ENCODE results near the gene SFRP4. TPM values are rescaled to one million over a fixed set of nuclear protein-coding genes. Genes with fewer than 3 reads are reported as not detected.

The SFRP4 gene
- total and polyA plus RNA-seq, 5 donors from 2014 or later, result not detected

DNA sequence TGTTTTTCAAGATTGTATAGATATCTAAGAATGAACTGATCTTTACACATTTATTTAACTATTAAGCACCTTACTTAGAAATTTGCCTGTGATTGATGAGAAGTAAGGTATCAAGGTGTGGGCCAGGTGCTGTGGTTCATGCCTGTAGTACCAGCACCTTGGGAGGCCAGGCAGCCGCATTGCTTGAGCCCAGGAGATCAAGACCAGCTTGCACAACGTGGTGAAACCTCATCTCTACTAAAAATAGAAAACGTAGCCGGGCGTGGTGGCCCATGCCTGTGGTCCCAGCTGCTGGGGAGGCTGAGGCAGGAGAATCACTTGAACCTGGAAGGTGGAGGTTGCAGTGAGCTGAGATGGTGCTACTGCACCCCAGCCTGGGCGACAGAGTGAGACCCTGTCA, 34.5 kb downstream of the SFRP4 start:
- Mint-ChIP-seq H3K9me3 (peaks cover 0 to 7% (median 0%) of the 10 kb centered on the region in 7 donors), H3K27ac (no peak overlapping the region), H3K4me3 (no peak overlapping the region), H3K27me3 (no peaks in the 10 kb centered on the region), H3K4me1 (no peaks in the 10 kb centered on the region), H3K36me3 (no peaks in the 10 kb centered on the region)
- ATAC-seq (ENCODE audit: low read depth in 2 of 2) (no peak), DNase-seq (no peak)
- H3K4me1 ChIP-seq (ENCODE audit: control insufficient read depth, insufficient read depth, low read length, poor library complexity, severe bottlenecking), result no peaks in the 10 kb centered on the region
- H3K4me3 ChIP-seq (ENCODE audit: low read depth, low read length), result no peak overlapping the region
- no peaks in the 10 kb centered on the region for H3K36me3 ChIP-seq (ENCODE audit: control insufficient read depth, insufficient read depth, low read length)
- no peaks in the 10 kb centered on the region for H3K9me3 ChIP-seq (ENCODE audit: control insufficient read depth in 2 of 2, low read length in 2 of 2)
- no peaks in the 10 kb centered on the region for H3K27me3 ChIP-seq (ENCODE audit: control insufficient read depth, insufficient read depth, low read length)
- H3K27ac ChIP-seq (ENCODE audit: insufficient read depth, low read length, poor library complexity, severe bottlenecking), result no peak overlapping the region

Other genes starting within 250 kb of the SFRP4 start
- gene GPR141, start 233.1 kb downstream of the SFRP4 start, total RNA-seq, result not detected
- not detected for gene GPR141, start 233.1 kb downstream of the SFRP4 start, polyA plus RNA-seq
- gene NME8, start 68.2 kb downstream of the SFRP4 start, total RNA-seq, result not detected
- gene NME8, start 68.2 kb downstream of the SFRP4 start, polyA plus RNA-seq, result not detected
- gene EPDR1, start 3.8 kb upstream of the SFRP4 start, total RNA-seq, result not detected
- gene EPDR1, start 3.8 kb upstream of the SFRP4 start, polyA plus RNA-seq, result under 1 TPM in 1 of 4 donors, not detected in 3; 0.10 TPM

Data from CD4-positive, CD25-positive, alpha-beta regulatory T cell (primary cell).